H1 (cell line): ENCODE data around the gene NEURL1B. TPM values are rescaled to one million over a fixed set of nuclear protein-coding genes. Genes with fewer than 3 reads are reported as not detected.
A peak's percentile ranks its signal among the peaks of the same experiment; 100 is the strongest.

ENCODE experiments used
- CTCF ChIA-PET: fragments of 300-600 bp; sonication (Branson Sonifier 250); formaldehyde crosslinking; loops from one replicate; lab custom pipeline; 2021; ENCODE audit not compliant: partially characterized antibody; lab: Charles Lee
- POLR2A ChIA-PET: fragments of 300-600 bp; sonication (Branson Sonifier 250); formaldehyde crosslinking; loops from one replicate; lab custom pipeline; 2021; ENCODE audit warnings: inconsistent platforms; ENCODE audit not compliant: partially characterized antibody; lab: Charles Lee
- DNase-seq, 2 experiments: peaks; one replicate each; pipeline versions ENCODE4 v3.0.0 to v3.0.0-alpha.2; 2010 to 2022; ENCODE audit warnings: low spot score in 2 of 2, low read depth in 1 of 2, mixed read lengths in 1 of 2
- FAIRE-seq: peaks from 2 replicates; lab custom pipeline; 2011; peaks lifted over from hg19 to GRCh38; lab: Jason Lieb, UNC
- H2AFZ ChIP-seq: 2 replicates; pipeline ENCODE4 v1.8.1; 2012; ENCODE audit warnings: low read length, inconsistent platforms
- H2AK5ac ChIP-seq: 2 replicates; pipeline ENCODE4 v1.6.1; 2013; ENCODE audit warnings: low read depth, low read length
- H2BK120ac ChIP-seq: replicated peaks from 2 replicates; pipeline ENCODE3; 2013; ENCODE audit warnings: low read depth, low read length, inconsistent platforms
- H2BK12ac ChIP-seq: 2 replicates; pipeline ENCODE4 v1.6.1; 2013; ENCODE audit warnings: low read depth, low read length
- H2BK15ac ChIP-seq: 2 replicates; pipeline ENCODE4 v1.6.1; 2013; ENCODE audit warnings: low read length
- H2BK20ac ChIP-seq: 2 replicates; pipeline ENCODE4 v1.6.1; 2013; ENCODE audit warnings: low read length
- H2BK5ac ChIP-seq: 2 replicates; pipeline ENCODE4 v1.6.1; 2013; ENCODE audit warnings: low read depth, low read length
- H3K14ac ChIP-seq: 2 replicates; pipeline ENCODE4 v1.6.1; 2013; ENCODE audit warnings: inconsistent platforms; ENCODE audit not compliant: insufficient read length
- H3K18ac ChIP-seq: 2 replicates; pipeline ENCODE4 v1.6.1; 2013; ENCODE audit warnings: low read length; ENCODE audit errors: extremely low read depth
- H3K23ac ChIP-seq: 2 replicates; pipeline ENCODE4 v1.6.1; 2013; ENCODE audit warnings: inconsistent platforms; ENCODE audit not compliant: insufficient read length
- H3K23me2 ChIP-seq: 2 replicates; pipeline ENCODE4 v1.6.1; 2013; ENCODE audit warnings: low read depth, low read length
- H3K27ac ChIP-seq: 2 replicates; pipeline ENCODE4 v1.6.1; 2011; ENCODE audit warnings: low read depth, low read length, inconsistent platforms
- H3K27me3 ChIP-seq, 4 experiments: replicated peaks in 1 of 4; 1 replicate in 1 of 4; 2 replicates in 3 of 4; pipeline versions ENCODE4 v1.6.1 to v1.8.1; 2011 to 2013; ENCODE audit warnings: low read length in 3 of 4, mild to moderate bottlenecking in 3 of 4, inconsistent platforms in 2 of 4, mixed read lengths in 2 of 4, moderate library complexity in 1 of 4; ENCODE audit not compliant: control insufficient read depth in 3 of 4, insufficient read depth in 3 of 4; ENCODE audit errors: extremely low read depth in 1 of 4
- H3K36me3 ChIP-seq, 4 experiments: 2 replicates each; pipeline versions ENCODE4 v1.6.1 to v1.8.1; 2011 to 2013; ENCODE audit warnings: mild to moderate bottlenecking in 4 of 4, low read length in 3 of 4, moderate library complexity in 2 of 4, control low read depth in 1 of 4, inconsistent platforms in 1 of 4; ENCODE audit not compliant: insufficient read depth in 4 of 4, control insufficient read depth in 2 of 4
- H3K4ac ChIP-seq: replicated peaks from 2 replicates; pipeline ENCODE3; 2013; ENCODE audit warnings: low read length, low read depth, mixed read lengths, inconsistent platforms; ENCODE audit not compliant: insufficient read length
- H3K4me1 ChIP-seq, 4 experiments: replicated peaks in 1 of 4; 1 replicate in 1 of 4; 2 replicates in 3 of 4; pipeline versions ENCODE4 v1.6.1 to v1.8.1; 2011 to 2013; ENCODE audit warnings: low read length in 3 of 4, inconsistent platforms in 2 of 4, mixed read lengths in 1 of 4; ENCODE audit not compliant: insufficient read depth in 4 of 4, control insufficient read depth in 3 of 4
- H3K4me2 ChIP-seq, 2 experiments: 2 replicates each; pipeline versions ENCODE4 v1.6.1 to v1.8.1; 2011 to 2013; ENCODE audit warnings: low read depth in 2 of 2, low read length in 2 of 2, control low read depth in 1 of 2, inconsistent platforms in 1 of 2, mild to moderate bottlenecking in 1 of 2; ENCODE audit not compliant: insufficient read depth in 1 of 2
- H3K4me3 ChIP-seq, 4 experiments: fragments of 200-600, 300-600 bp in 1 of 4; sonication (generic), shearing (Covaris generic), sonication (Bioruptor Twin) in 1 of 4; 2 replicates each; pipeline versions ENCODE4 v1.5.1 to v1.8.1; 2011 to 2016; ENCODE audit warnings: low read length in 4 of 4, low read depth in 3 of 4, control low read depth in 2 of 4, inconsistent platforms in 2 of 4, mild to moderate bottlenecking in 2 of 4, mixed read lengths in 1 of 4, moderate library complexity in 1 of 4; ENCODE audit not compliant: insufficient read depth in 2 of 4; ENCODE audit errors: extremely low read depth in 1 of 4
- H3K56ac ChIP-seq: replicated peaks from 2 replicates; pipeline ENCODE3; 2013; ENCODE audit warnings: low read depth, mild to moderate bottlenecking, mixed read lengths, low read length, inconsistent platforms; ENCODE audit not compliant: insufficient read length
- H3K79me1 ChIP-seq: 2 replicates; pipeline ENCODE4 v1.6.1; 2013; ENCODE audit warnings: low read depth, low read length, control low read depth
- H3K79me2 ChIP-seq, 2 experiments: 2 replicates each; pipeline versions ENCODE4 v1.6.1 to v1.8.1; 2012 to 2013; ENCODE audit warnings: low read length in 2 of 2, mild to moderate bottlenecking in 2 of 2, inconsistent platforms in 1 of 2; ENCODE audit not compliant: insufficient read depth in 2 of 2, control insufficient read depth in 1 of 2
- H3K9ac ChIP-seq, 4 experiments: replicated peaks in 1 of 4; 1 replicate in 1 of 4; 2 replicates in 3 of 4; pipeline versions ENCODE4 v1.6.1 to v1.8.1; 2011 to 2013; ENCODE audit warnings: low read depth in 3 of 4, low read length in 3 of 4, control low read depth in 2 of 4, mild to moderate bottlenecking in 2 of 4, moderate library complexity in 2 of 4, inconsistent platforms in 1 of 4; ENCODE audit errors: extremely low read depth in 1 of 4
- H3K9me3 ChIP-seq, 2 experiments: 2 replicates each; pipeline versions ENCODE4 v1.6.1 to v1.8.1; 2012 to 2013; ENCODE audit warnings: mild to moderate bottlenecking in 2 of 2, moderate library complexity in 2 of 2, control low read depth in 1 of 2, inconsistent platforms in 1 of 2, low read depth in 1 of 2, low read length in 1 of 2, mixed read lengths in 1 of 2; ENCODE audit not compliant: insufficient read depth in 2 of 2
- H4K20me1 ChIP-seq, 2 experiments: replicated peaks in 1 of 2; 2 replicates each; pipeline versions ENCODE3 to v1.8.1; 2011 to 2013; ENCODE audit warnings: inconsistent platforms in 2 of 2, low read length in 2 of 2, mild to moderate bottlenecking in 1 of 2; ENCODE audit not compliant: insufficient read depth in 2 of 2, control insufficient read depth in 1 of 2
- H4K5ac ChIP-seq: 2 replicates; pipeline ENCODE4 v1.6.1; 2013; ENCODE audit warnings: low read length, low read depth, mixed read lengths, inconsistent platforms; ENCODE audit not compliant: insufficient read length
- H4K8ac ChIP-seq: 2 replicates; pipeline ENCODE4 v1.8.0; 2013; ENCODE audit warnings: mild to moderate bottlenecking, moderate library complexity, low read length, inconsistent platforms; ENCODE audit not compliant: insufficient read depth; ENCODE audit errors: extremely low read depth
- H4K91ac ChIP-seq: replicated peaks from 2 replicates; pipeline ENCODE3; 2013; ENCODE audit warnings: low read length, mixed read lengths, inconsistent platforms; ENCODE audit not compliant: insufficient read length
- CHD2 ChIP-seq: IDR thresholded peaks from 2 replicates; pipeline ENCODE4 v1.6.1; 2012; ENCODE audit warnings: low read length, improper control_type of control experiment
- POU5F1 ChIP-seq: IDR thresholded peaks from 2 replicates; pipeline ENCODE4 v1.6.1; 2011; ENCODE audit warnings: low read depth, mild to moderate bottlenecking, low read length, moderate library complexity
- SUZ12 ChIP-seq: fragments of 200-600 bp; sonication (generic); IDR thresholded peaks from 2 replicates; pipeline ENCODE4 v1.6.1; 2012; ENCODE audit warnings: mild to moderate bottlenecking, inconsistent platforms, low read length, moderate library complexity, mixed read lengths
- WGBS, 2 experiments: shearing (Covaris generic) in 1 of 2; methylation state at CpG; one replicate each; pipeline versions ENCODE4 v1.1.6 to v1.1.7; 2013 to 2015; ENCODE audit warnings: low lambda C conversion rate in 2 of 2, mixed read lengths in 2 of 2, inconsistent platforms in 1 of 2, low coverage in 1 of 2, missing lambda C conversion rate in 1 of 2; ENCODE audit not compliant: insufficient replicate concordance in 2 of 2, insufficient coverage in 1 of 2, insufficient read length in 1 of 2; ENCODE audit errors: extremely low coverage in 1 of 2, missing lambda C conversion rate in 1 of 2; 5-methylcytosine and 5-hydroxymethylcytosine counted together
- polyA plus RNA-seq, 7 experiments: library from polyadenylated mRNA; depleted of rRNA in 3 of 7; stranded (reverse) in 5 of 7; unstranded in 2 of 7; fragments of >200 nt in 5 of 7; fragments of 200-250 nt in 2 of 7; gene quantifications; 1 replicate in 5 of 7; 2 replicates in 1 of 7; 4 replicates in 1 of 7; pipeline versions ENCODE4 v1.2.1 to v1.2.3, GENCODE V29; 2011 to 2013; ENCODE audit warnings: missing spikeins in 2 of 7, mixed read lengths in 2 of 7
- total RNA-seq: library from RNA; stranded (reverse); fragmentation: NEBNext Ultra II Directional; extraction: Animal tissue kit (Norgen Biotek cat#: 25700); gene quantifications from 2 replicates; pipeline ENCODE4 v1.2.1, GENCODE V29; 2021

NEURL1B gene
- total and polyA plus RNA-seq, 2 of the 8 experiments (the other 6 are each of a cell fraction or from before 2014, with no cell fraction given): 3.3 to 6.1 TPM

DNA sequence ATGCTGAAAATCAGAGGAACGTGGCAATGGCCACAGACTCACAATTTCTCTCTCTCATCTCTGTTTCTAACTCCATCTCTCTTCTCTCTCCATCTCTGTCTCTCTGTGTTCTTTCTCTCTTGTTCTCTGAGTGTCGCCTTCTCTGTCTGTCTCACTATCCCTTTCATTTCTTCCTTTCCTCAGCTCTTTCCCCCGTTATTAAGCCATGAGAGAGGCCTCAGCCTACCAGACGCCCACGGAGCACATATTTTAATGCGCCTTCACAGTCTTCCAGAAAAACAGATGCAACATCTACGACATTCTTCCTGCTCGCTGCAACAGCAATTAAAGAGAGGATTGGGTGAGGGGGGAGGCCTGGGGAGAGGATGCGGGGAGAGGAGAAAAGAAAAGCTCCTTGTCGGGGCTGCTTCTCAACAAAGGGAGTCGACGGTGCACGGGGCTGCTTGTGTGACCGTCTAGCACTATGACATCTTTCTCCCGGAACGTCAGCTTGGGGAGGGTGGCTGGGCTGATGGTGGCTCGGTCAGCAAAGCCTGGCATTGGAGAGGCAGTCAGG is 37.7 kb upstream of the NEURL1B start:
- Histone ChIP-seq H3K27ac (no peak overlapping the region), H4K91ac (no peak overlapping the region), H2BK12ac (0 out of 2 replicates have a peak overlapping the region, but pooled peaks have one; percentile 64), H4K20me1 (no peaks in the 10 kb centered on the region), H3K18ac (no peak overlapping the region), H2AFZ (peak overlapping the region; percentile 68), H3K36me3 (no peaks in the 10 kb centered on the region), H2BK5ac (no peak overlapping the region), H3K56ac (no peak overlapping the region), H3K9ac (no peak overlapping the region), H3K79me1 (no peaks in the 10 kb centered on the region), H2BK120ac (no peak overlapping the region), H2BK20ac (no peak overlapping the region), H3K23ac (no peak overlapping the region), H3K79me2 (no peaks in the 10 kb centered on the region), H4K8ac (peak overlapping the region; percentile 45; the same call in 1 of the 2 replicates), H3K9me3 (no peaks in the 10 kb centered on the region), H3K4me1 (peaks cover 0 to 12% (median 4%) of the 10 kb centered on the region in 4 experiments; a peak in 4 of 7 replicates), H2AK5ac (no peak overlapping the region), H3K27me3 (no peaks in the 10 kb centered on the region; a peak in 1 of 7 replicates), H3K23me2 (no peaks in the 10 kb centered on the region; the same call in 1 of the 2 replicates), H3K4me2 (no peak overlapping the region), H3K4ac (no peak overlapping the region), H3K14ac (no peak overlapping the region), H2BK15ac (no peak overlapping the region), H4K5ac (no peak overlapping the region), H3K4me3 (no peak overlapping the region)
- 81% methylated on average over 16 of the region's 17 CpGs; no CpG with 5 or more reads in 1 of the 2 experiments for WGBS, 2 experiments
- ChIA-PET CTCF (no interaction called here), POLR2A (interaction anchor here (0.7 to 1.1 kb wide), 2 partner anchors 9 to 18 kb away, joined by 3 read pairs; no protein-coding TSS in a partner anchor)
- TF ChIP-seq POU5F1: no peak
- TF ChIP-seq SUZ12: no peak
- no peak for TF ChIP-seq CHD2
- no peak for DNase-seq
- no peak for FAIRE-seq
